K562 (cell line): ENCODE results near the gene CD22. TPM values are rescaled to one million over a fixed set of nuclear protein-coding genes. Genes with fewer than 3 reads are reported as not detected.

Experiments used
- ATF3 ChIP-seq, 2 experiments: fragments of 450-650 bp in 1 of 2; sonication (generic) in 1 of 2; formaldehyde crosslinking in 1 of 2; IDR thresholded peaks in 1 of 2; conservative IDR thresholded peaks in 1 of 2; 2 replicates each; pipeline versions ENCODE4 v1.6.1 to v1.8.1; 2016 to 2023; ENCODE audit warnings: mild to moderate bottlenecking in 2 of 2, moderate library complexity in 2 of 2, inconsistent platforms in 1 of 2, missing genetic modification reagents in 1 of 2
- BRCA1 ChIP-seq, 2 experiments: fragments of 450-650 bp in 1 of 2; sonication (generic) in 1 of 2; formaldehyde crosslinking in 1 of 2; IDR thresholded peaks; 2 replicates each; pipeline versions ENCODE4 v1.5.0 to v1.6.1; 2017 to 2020; ENCODE audit warnings: mild to moderate bottlenecking in 1 of 2, missing genetic modification reagents in 1 of 2
- CAMTA2 ChIP-seq: fragments of 250-450 bp; sonication (Bioruptor Pico); conservative IDR thresholded peaks from 2 replicates; pipeline ENCODE4 v1.5.1; 2022
- CEBPG ChIP-seq, 3 experiments: fragments of 200-800 bp in 1 of 3; sonication (Bioruptor generic) in 1 of 3; sonication (generic) in 1 of 3; formaldehyde crosslinking in 1 of 3; IDR thresholded peaks in 2 of 3; conservative IDR thresholded peaks in 1 of 3; 2 replicates each; pipeline versions ENCODE4 v1.6.1 to v1.8.0; 2016 to 2022; ENCODE audit warnings: missing compliant biosample characterization in 2 of 3, missing genetic modification characterization in 2 of 3, mild to moderate bottlenecking in 1 of 3, missing genetic modification reagents in 1 of 3
- MCM2 ChIP-seq: fragments of 450-650 bp; IDR thresholded peaks from 2 replicates; pipeline ENCODE4 v1.6.1; 2017; ENCODE audit warnings: low read depth, mild to moderate bottlenecking
- MNT ChIP-seq, 2 experiments: fragments of 450-650 bp; conservative IDR thresholded peaks; 2 replicates each; pipeline ENCODE4 v1.6.1; 2017; ENCODE audit warnings: mild to moderate bottlenecking in 2 of 2, moderate library complexity in 2 of 2
- MTA1 ChIP-seq: fragments of 450-650 bp; IDR thresholded peaks from 2 replicates; pipeline ENCODE4 v1.6.1; 2017; ENCODE audit warnings: borderline replicate concordance
- NR2C1 ChIP-seq, 2 experiments: fragments of 450-650 bp; IDR thresholded peaks; 2 replicates each; pipeline ENCODE4 v1.6.1; 2017; ENCODE audit warnings: mild to moderate bottlenecking in 2 of 2, antibody characterized with exemption in 1 of 2, inconsistent platforms in 1 of 2, missing compliant biosample characterization in 1 of 2, missing genetic modification characterization in 1 of 2
- NR3C1 ChIP-seq: sonication (generic); formaldehyde crosslinking; IDR thresholded peaks from 2 replicates; pipeline ENCODE4 v1.8.1; 2022; ENCODE audit warnings: missing genetic modification reagents
- PHF21A ChIP-seq: fragments of 450-650 bp; IDR thresholded peaks from 2 replicates; pipeline ENCODE4 v1.6.1; 2017; ENCODE audit warnings: low read depth, borderline replicate concordance
- RB1 ChIP-seq: fragments of 450-650 bp; IDR thresholded peaks from 2 replicates; pipeline ENCODE4 v1.6.1; 2017; ENCODE audit warnings: low read depth, mild to moderate bottlenecking
- TAF7 ChIP-seq: fragments of 450-650 bp; IDR thresholded peaks from 2 replicates; pipeline ENCODE4 v1.6.1; 2016; ENCODE audit warnings: missing genetic modification characterization, missing compliant biosample characterization
- USF1 ChIP-seq: sonication (generic); formaldehyde crosslinking; IDR thresholded peaks from 2 replicates; pipeline ENCODE4 v1.9.0; 2022; ENCODE audit warnings: mild to moderate bottlenecking, missing genetic modification reagents
- ZNF395 ChIP-seq: fragments of 200-800 bp; sonication (Bioruptor generic); IDR thresholded peaks from 2 replicates; pipeline ENCODE4 v1.6.1; 2017; ENCODE audit warnings: missing genetic modification characterization, missing compliant biosample characterization
- ZNF511 ChIP-seq: sonication (generic); formaldehyde crosslinking; IDR thresholded peaks from 2 replicates; pipeline ENCODE4 v1.8.0; 2022; ENCODE audit warnings: mild to moderate bottlenecking, missing genetic modification reagents
- polyA plus RNA-seq, 8 experiments: library from polyadenylated mRNA; depleted of rRNA in 4 of 8; stranded (reverse) in 5 of 8; unstranded in 3 of 8; fragments of >200 nt; fragmentation: Nextera tagmentation in 2 of 8; fragmentation: Illumina TruSeq in 1 of 8; extraction: Ambion mirVana in 2 of 8; extraction: Trizol in 1 of 8; gene quantifications; 2 replicates each; pipeline versions ENCODE4 v1.2.1 to v1.2.3, GENCODE V29; 2011 to 2014; ENCODE audit warnings: inconsistent platforms in 1 of 8, missing spikeins in 1 of 8
- total RNA-seq, 7 experiments: library from RNA; depleted of rRNA in 6 of 7; stranded (reverse); fragments of >200 nt in 6 of 7; fragmentation: Illumina TruSeq in 2 of 7; extraction: Trizol in 2 of 7; gene quantifications; 2 replicates each; pipeline versions ENCODE4 v1.2.1 to v1.2.3, GENCODE V29; 2011 to 2021; ENCODE audit warnings: low replicate concordance in 1 of 7

Gene CD22
- total and polyA plus RNA-seq, 9 of the 15 experiments (the other 6 are each of a cell fraction or from before 2014, with no cell fraction given): 0.29 to 5.0 (median 3.5) TPM

- TF ChIP-seq MNT (conservative IDR thresholded peaks at IDR 0.05) (peak in 1 of 2 experiments; percentile 67; a peak in 2 of 4 replicates), CEBPG (CRISPR knock-in tag; IDR thresholded peaks at IDR 0.05) (0 out of 2 replicates have a peak, but pooled peaks have one; percentile 12), CEBPG (tag; conservative IDR thresholded peaks at IDR 0.05 in 1 of 2, IDR thresholded peaks at IDR 0.05 in 1 of 2) (no peak), ZNF395 (CRISPR knock-in tag) (peak; percentile 89), USF1 (CRISPR knock-in tag) (peak; percentile 71), TAF7 (tag) (no peak), NR2C1 (IDR thresholded peaks at IDR 0.05) (peak; percentile 60), NR2C1 (tag; IDR thresholded peaks at IDR 0.05) (peak; percentile 67), ATF3 (IDR thresholded peaks at IDR 0.05) (peak; percentile 63), ATF3 (CRISPR knock-in tag; conservative IDR thresholded peaks at IDR 0.05) (no peak), ZNF511 (CRISPR knock-in tag) (peak; percentile 52; the same call in 1 of the 2 replicates), CAMTA2 (CRISPR knock-in tag) (no peak), PHF21A (no peak), RB1 (no peak), MCM2 (no peak), NR3C1 (0 out of 2 replicates have a peak, but pooled peaks have one; percentile 40), BRCA1 (IDR thresholded peaks at IDR 0.05) (no peak), BRCA1 (CRISPR knock-in tag; IDR thresholded peaks at IDR 0.05) (no peak), MTA1 (no peak)
These were observed 10.1 kb upstream of the CD22 start (continued) for GRCh38 chr19:35318679-35319448.
